HepG2 (cell line): ENCODE data around the gene DDX54. TPM values are rescaled to one million over a fixed set of nuclear protein-coding genes. Genes with fewer than 3 reads are reported as not detected.

ENCODE experiments used
- ATF4 ChIP-seq, 2 experiments: fragments of 450-650 bp in 1 of 2; sonication (generic) in 1 of 2; formaldehyde crosslinking; IDR thresholded peaks; 2 replicates each; pipeline versions ENCODE4 v1.5.0 to v1.8.0; 2020 to 2022; ENCODE audit warnings: mild to moderate bottlenecking in 1 of 2, missing genetic modification reagents in 1 of 2
- GPBP1L1 ChIP-seq: sonication (generic); formaldehyde crosslinking; IDR thresholded peaks from 2 replicates; pipeline ENCODE4 v1.5.0; 2020; ENCODE audit warnings: mild to moderate bottlenecking, missing genetic modification reagents
- HDAC1 ChIP-seq: sonication (generic); formaldehyde crosslinking; IDR thresholded peaks from 2 replicates; pipeline ENCODE4 v1.5.1; 2020; ENCODE audit warnings: mild to moderate bottlenecking, missing genetic modification reagents
- MLXIP ChIP-seq: sonication (generic); formaldehyde crosslinking; IDR thresholded peaks from 2 replicates; pipeline ENCODE4 v1.9.0; 2021; ENCODE audit warnings: missing genetic modification reagents, borderline replicate concordance
- PPARG ChIP-seq: conservative IDR thresholded peaks from 2 replicates; pipeline ENCODE4 v1.6.1; 2016; ENCODE audit warnings: missing biosample characterization, missing genetic modification reagents
- RXRB ChIP-seq: IDR thresholded peaks from 2 replicates; pipeline ENCODE4 v1.6.1; 2016; ENCODE audit warnings: borderline replicate concordance, missing genetic modification reagents, missing compliant biosample characterization
- SNAPC4 ChIP-seq: sonication (generic); formaldehyde crosslinking; IDR thresholded peaks from 2 replicates; pipeline ENCODE4 v1.4.0; 2020; ENCODE audit warnings: mild to moderate bottlenecking, missing genetic modification reagents
- SP5 ChIP-seq: IDR thresholded peaks from 2 replicates; pipeline ENCODE4 v1.6.1; 2016; ENCODE audit warnings: low read depth, borderline replicate concordance
- TFDP2 ChIP-seq: sonication (generic); formaldehyde crosslinking; IDR thresholded peaks from 2 replicates; pipeline ENCODE4 v1.4.0; 2020; ENCODE audit warnings: missing genetic modification reagents
- ZBTB7B ChIP-seq: sonication (generic); formaldehyde crosslinking; IDR thresholded peaks from 2 replicates; pipeline ENCODE4 v1.4.0; 2020; ENCODE audit warnings: missing genetic modification reagents
- ZNF10 ChIP-seq: sonication (generic); formaldehyde crosslinking; IDR thresholded peaks from 2 replicates; pipeline ENCODE4 v1.4.0; 2020; ENCODE audit warnings: mild to moderate bottlenecking, low read depth, missing genetic modification reagents, borderline replicate concordance
- ZNF7 ChIP-seq: IDR thresholded peaks from 2 replicates; pipeline ENCODE4 v1.6.1; 2016; ENCODE audit warnings: missing biosample characterization, missing genetic modification reagents
- ZNF770 ChIP-seq: sonication (generic); formaldehyde crosslinking; IDR thresholded peaks from 2 replicates; pipeline ENCODE4 v1.5.0; 2020; ENCODE audit warnings: mild to moderate bottlenecking, missing genetic modification reagents
- polyA plus RNA-seq, 8 experiments: library from polyadenylated mRNA; depleted of rRNA in 3 of 8; stranded (reverse) in 7 of 8; unstranded in 1 of 8; fragments of >200 nt; fragmentation: Illumina TruSeq in 4 of 8; extraction: Trizol in 4 of 8; gene quantifications; 2 replicates each; pipeline versions ENCODE4 v1.2.1 to v1.2.3, GENCODE V29; 2011 to 2016; ENCODE audit warnings: low read depth in 4 of 8, missing spikeins in 1 of 8, mixed read lengths in 1 of 8; ENCODE audit not compliant: insufficient read depth in 1 of 8
- total RNA-seq, 5 experiments: library from RNA; depleted of rRNA; stranded (reverse); fragments of >200 nt; fragmentation: Illumina TruSeq; extraction: Trizol; gene quantifications; 2 replicates each; pipeline ENCODE4 v1.2.3, GENCODE V29; 2016; ENCODE audit warnings: low read depth in 1 of 5

Gene DDX54
- total and polyA plus RNA-seq, 2 of the 13 experiments (the other 11 are each of a cell fraction or from before 2014, with no cell fraction given) = 59.7 to 61.1 TPM

- no peak for TF ChIP-seq ZNF7
- TF ChIP-seq PPARG (CRISPR knock-in tag) = no peak
- no peak for TF ChIP-seq SNAPC4 (CRISPR knock-in tag)
- TF ChIP-seq ATF4 (CRISPR knock-in tag; IDR thresholded peaks at IDR 0.05) = no peak
- peak; percentile 42; the same call in 1 of the 2 replicates for TF ChIP-seq HDAC1 (CRISPR knock-in tag)
- 0 out of 2 replicates have a peak, but pooled peaks have one; percentile 19 for TF ChIP-seq TFDP2 (CRISPR knock-in tag)
- no peak for TF ChIP-seq MLXIP (CRISPR knock-in tag)
- 0 out of 2 replicates have a peak, but pooled peaks have one; percentile 41 for TF ChIP-seq ZBTB7B (CRISPR knock-in tag)
- no peak for TF ChIP-seq ZNF10 (CRISPR knock-in tag)
- TF ChIP-seq RXRB (CRISPR knock-in tag) = peak; percentile 19; the same call in 1 of the 2 replicates
- peak; percentile 64; the same call in 1 of the 2 replicates for TF ChIP-seq ZNF770 (CRISPR knock-in tag)
- no peak for TF ChIP-seq GPBP1L1 (CRISPR knock-in tag)
- TF ChIP-seq SP5 = no peak
Measured at GRCh38 chr12:113152835-113153814, 32.2 kb downstream of the DDX54 start (continued).
